OCI-LY1 (cell line): ENCODE measurements around the gene ABLIM2.

Source experiments
- EZH2 ChIP-seq: fragments of 200-600 bp; sonication (generic), shearing (Covaris generic); IDR thresholded peaks from 2 replicates; pipeline ENCODE4 v1.8.0; 2017; ENCODE audit warnings: borderline replicate concordance, mixed run types, mild to moderate bottlenecking, antibody characterized with exemption, low read length, moderate library complexity, mixed read lengths
- TF ChIP-seq, protein P1 (sequence below): fragments of 200-600 bp; sonication (generic), shearing (Covaris generic); IDR thresholded peaks from 2 replicates; pipeline ENCODE4 v1.5.1; 2017; ENCODE audit warnings: mild to moderate bottlenecking, antibody characterized with exemption, low read length, moderate library complexity, mixed read lengths

DNA sequence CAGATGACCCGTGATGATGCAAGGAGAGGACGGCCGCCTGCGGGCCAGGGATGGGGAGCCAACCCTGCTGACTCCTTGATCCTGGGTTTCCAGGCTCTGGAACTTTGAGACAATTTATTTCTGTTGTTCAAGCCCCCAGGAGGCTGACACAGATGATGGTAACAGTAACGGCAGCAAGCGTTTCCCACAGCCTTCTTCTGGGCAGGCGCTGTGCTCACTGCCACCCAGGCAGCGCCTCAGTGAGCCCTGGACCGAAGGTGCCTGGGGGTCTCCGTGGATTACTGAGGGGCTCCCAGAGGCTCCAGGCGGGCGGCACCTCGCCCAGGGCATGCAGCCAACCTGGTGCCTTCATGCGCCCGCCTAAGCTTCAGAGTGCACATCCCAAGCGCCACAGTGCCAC, 115.0 kb downstream of the ABLIM2 start:
- TF ChIP-seq, protein P1, sequence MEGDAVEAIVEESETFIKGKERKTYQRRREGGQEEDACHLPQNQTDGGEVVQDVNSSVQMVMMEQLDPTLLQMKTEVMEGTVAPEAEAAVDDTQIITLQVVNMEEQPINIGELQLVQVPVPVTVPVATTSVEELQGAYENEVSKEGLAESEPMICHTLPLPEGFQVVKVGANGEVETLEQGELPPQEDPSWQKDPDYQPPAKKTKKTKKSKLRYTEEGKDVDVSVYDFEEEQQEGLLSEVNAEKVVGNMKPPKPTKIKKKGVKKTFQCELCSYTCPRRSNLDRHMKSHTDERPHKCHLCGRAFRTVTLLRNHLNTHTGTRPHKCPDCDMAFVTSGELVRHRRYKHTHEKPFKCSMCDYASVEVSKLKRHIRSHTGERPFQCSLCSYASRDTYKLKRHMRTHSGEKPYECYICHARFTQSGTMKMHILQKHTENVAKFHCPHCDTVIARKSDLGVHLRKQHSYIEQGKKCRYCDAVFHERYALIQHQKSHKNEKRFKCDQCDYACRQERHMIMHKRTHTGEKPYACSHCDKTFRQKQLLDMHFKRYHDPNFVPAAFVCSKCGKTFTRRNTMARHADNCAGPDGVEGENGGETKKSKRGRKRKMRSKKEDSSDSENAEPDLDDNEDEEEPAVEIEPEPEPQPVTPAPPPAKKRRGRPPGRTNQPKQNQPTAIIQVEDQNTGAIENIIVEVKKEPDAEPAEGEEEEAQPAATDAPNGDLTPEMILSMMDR: no peak
- TF ChIP-seq EZH2: no peak
